H9 (cell line): Measurements from ENCODE around the gene GALNT16. TPM values are rescaled to one million over a fixed set of nuclear protein-coding genes. Genes with fewer than 3 reads are reported as not detected.

Source experiments
- DNase-seq: peaks from one replicate; pipeline ENCODE4 v3.0.0-alpha.2; 2017
- H2AFZ ChIP-seq: one replicate; pipeline ENCODE4 v1.6.1; 2013; ENCODE audit warnings: mild to moderate bottlenecking, low read length, control low read depth, moderate library complexity
- H2AK5ac ChIP-seq: 2 replicates; pipeline ENCODE4 v1.6.1; 2013; ENCODE audit warnings: low read length, control low read depth, mixed read lengths; ENCODE audit not compliant: insufficient read length
- H2BK120ac ChIP-seq: one replicate; pipeline ENCODE4 v1.6.1; 2013; ENCODE audit warnings: low read depth, mild to moderate bottlenecking, low read length, control low read depth, inconsistent platforms; ENCODE audit not compliant: poor library complexity, severe bottlenecking
- H2BK12ac ChIP-seq: 2 replicates; pipeline ENCODE4 v1.6.1; 2013; ENCODE audit warnings: low read length, control low read depth, mixed read lengths, low read depth; ENCODE audit not compliant: insufficient read length
- H2BK15ac ChIP-seq: 2 replicates; pipeline ENCODE4 v1.6.1; 2013; ENCODE audit warnings: low read depth, low read length, control low read depth
- H2BK20ac ChIP-seq: one replicate; pipeline ENCODE4 v1.6.1; 2013; ENCODE audit warnings: low read depth, mild to moderate bottlenecking, low read length, control low read depth, inconsistent platforms; ENCODE audit not compliant: poor library complexity, severe bottlenecking
- H2BK5ac ChIP-seq: 2 replicates; pipeline ENCODE4 v1.6.1; 2013; ENCODE audit warnings: low read length, control low read depth, mixed read lengths; ENCODE audit not compliant: insufficient read length
- H3K14ac ChIP-seq: 2 replicates; pipeline ENCODE4 v1.6.1; 2013; ENCODE audit warnings: low read length, control low read depth; ENCODE audit not compliant: insufficient read depth
- H3K18ac ChIP-seq: 2 replicates; pipeline ENCODE4 v1.6.1; 2013; ENCODE audit warnings: low read depth, mild to moderate bottlenecking, mixed read lengths, low read length, control low read depth; ENCODE audit not compliant: insufficient read length
- H3K23ac ChIP-seq: 2 replicates; pipeline ENCODE4 v1.6.1; 2013; ENCODE audit warnings: low read length, control low read depth, mixed read lengths, low read depth; ENCODE audit not compliant: insufficient read length
- H3K23me2 ChIP-seq: 2 replicates; pipeline ENCODE4 v1.6.1; 2013; ENCODE audit warnings: low read depth, mild to moderate bottlenecking, mixed read lengths, low read length, control low read depth; ENCODE audit not compliant: insufficient read length, poor library complexity, severe bottlenecking
- H3K27ac ChIP-seq: 2 replicates; pipeline ENCODE4 v1.5.1; 2013; ENCODE audit warnings: low read length, control low read depth, mixed read lengths, low read depth; ENCODE audit not compliant: insufficient read length
- H3K27me3 ChIP-seq: 2 replicates; pipeline ENCODE4 v1.6.1; 2013; ENCODE audit warnings: low read length, control low read depth, inconsistent platforms; ENCODE audit not compliant: insufficient read depth
- H3K4ac ChIP-seq: 2 replicates; pipeline ENCODE4 v1.6.1; 2013; ENCODE audit warnings: low read depth, mild to moderate bottlenecking, control low read depth, inconsistent platforms, low read length, moderate library complexity
- H3K4me1 ChIP-seq: 2 replicates; pipeline ENCODE4 v1.6.1; 2013; ENCODE audit warnings: low read length, control low read depth, inconsistent platforms; ENCODE audit not compliant: insufficient read depth
- H3K4me2 ChIP-seq: 2 replicates; pipeline ENCODE4 v1.6.1; 2013; ENCODE audit warnings: low read length, control low read depth, mixed read lengths; ENCODE audit not compliant: insufficient read length, insufficient read depth
- H3K56ac ChIP-seq: 2 replicates; pipeline ENCODE4 v1.6.1; 2013; ENCODE audit warnings: low read depth, mild to moderate bottlenecking, mixed read lengths, low read length, control low read depth; ENCODE audit not compliant: insufficient read length
- H3K79me1 ChIP-seq: 2 replicates; pipeline ENCODE4 v1.6.1; 2013; ENCODE audit warnings: low read depth, mild to moderate bottlenecking, moderate library complexity, low read length, control low read depth, inconsistent platforms; ENCODE audit not compliant: insufficient read depth, poor library complexity, severe bottlenecking
- H3K79me2 ChIP-seq: 2 replicates; pipeline ENCODE4 v1.6.1; 2013; ENCODE audit warnings: low read length, control low read depth, inconsistent platforms; ENCODE audit not compliant: insufficient read depth
- H3K9ac ChIP-seq: 2 replicates; pipeline ENCODE4 v1.6.1; 2013; ENCODE audit warnings: low read length, control low read depth, mixed read lengths; ENCODE audit not compliant: insufficient read length; ENCODE audit errors: extremely low read depth
- H3K9me3 ChIP-seq: one replicate; pipeline ENCODE4 v1.6.1; 2013; ENCODE audit warnings: low read depth, low read length, inconsistent platforms; ENCODE audit not compliant: control insufficient read depth
- H3T11ph ChIP-seq: one replicate; pipeline ENCODE4 v1.6.1; 2013; ENCODE audit warnings: mild to moderate bottlenecking, low read length, control low read depth, inconsistent platforms
- H4K20me1 ChIP-seq: one replicate; pipeline ENCODE4 v1.6.1; 2013; ENCODE audit not compliant: control insufficient read depth, insufficient read length, insufficient read depth
- H4K5ac ChIP-seq: 2 replicates; pipeline ENCODE4 v1.6.1; 2013; ENCODE audit warnings: low read depth, mild to moderate bottlenecking, mixed read lengths, low read length, control low read depth; ENCODE audit not compliant: insufficient read length
- H4K8ac ChIP-seq: replicated peaks from 2 replicates; pipeline ENCODE4 v1.6.1; 2013; ENCODE audit warnings: low read length, control low read depth, mixed read lengths, low read depth; ENCODE audit not compliant: insufficient read length
- H4K91ac ChIP-seq: 2 replicates; pipeline ENCODE4 v1.6.1; 2013; ENCODE audit warnings: low read depth, mild to moderate bottlenecking, moderate library complexity, mixed read lengths, low read length, control low read depth; ENCODE audit not compliant: insufficient read length
- H3K27ac Mint-ChIP-seq, 3 experiments: 2 replicates in 2 of 3; 3 replicates in 1 of 3; pipeline ENCODE4 v1.8.0; 2020 to 2021; ENCODE audit warnings: mixed read lengths in 3 of 3, mild to moderate bottlenecking in 1 of 3, moderate library complexity in 1 of 3
- H3K27me3 Mint-ChIP-seq: 2 replicates; pipeline ENCODE4 v1.8.0; 2021; ENCODE audit warnings: low read depth, mild to moderate bottlenecking, moderate library complexity, mixed read lengths
- H3K36me3 Mint-ChIP-seq, 3 experiments: 2 replicates in 2 of 3; 3 replicates in 1 of 3; pipeline ENCODE4 v1.8.0; 2020 to 2021; ENCODE audit warnings: low read depth in 3 of 3, mixed read lengths in 3 of 3; ENCODE audit not compliant: insufficient read depth in 1 of 3
- H3K4me1 Mint-ChIP-seq, 2 experiments: 2 replicates each; pipeline ENCODE4 v1.8.0; 2020; ENCODE audit warnings: mixed read lengths in 2 of 2
- H3K4me3 Mint-ChIP-seq, 2 experiments: 2 replicates in 1 of 2; 3 replicates in 1 of 2; pipeline ENCODE4 v1.8.0; 2020 to 2021; ENCODE audit warnings: mild to moderate bottlenecking in 2 of 2, mixed read lengths in 2 of 2, moderate library complexity in 1 of 2
- H3K9me3 Mint-ChIP-seq, 2 experiments: 2 replicates in 1 of 2; 3 replicates in 1 of 2; pipeline ENCODE4 v1.8.0; 2020; ENCODE audit warnings: mild to moderate bottlenecking in 2 of 2, mixed read lengths in 2 of 2, moderate library complexity in 1 of 2
- CTCF ChIP-seq: fragments of 200-600 bp; sonication (generic); conservative IDR thresholded peaks from 3 replicates; pipeline ENCODE4 v1.8.0; 2021; ENCODE audit warnings: antibody characterized with exemption, mild to moderate bottlenecking
- WGBS: extraction: QIAGEN DNeasy Blood & Tissue Kit; methylation state at CpG from one replicate; pipeline ENCODE4 v1.1.7; 2013; ENCODE audit warnings: missing lambda C conversion rate, low lambda C conversion rate, mixed read lengths; ENCODE audit not compliant: insufficient read length; ENCODE audit errors: extremely low coverage; 5-methylcytosine and 5-hydroxymethylcytosine counted together
- total RNA-seq: library from RNA; stranded (reverse); gene quantifications from 2 replicates; pipeline ENCODE4 v1.2.1, GENCODE V29; 2021

Gene GALNT16
- total RNA-seq, 1 experiment from 2014 or later: 2.3 TPM

- no peaks in the 10 kb centered on the region for H3K27me3 Mint-ChIP-seq
- no peak overlapping the region for H4K91ac ChIP-seq
- H3K79me2 ChIP-seq: no peaks in the 10 kb centered on the region
- no peak overlapping the region for H2AFZ ChIP-seq
- H3K9me3 ChIP-seq: no peaks in the 10 kb centered on the region
- no peak overlapping the region for H3K23ac ChIP-seq
- H3K27ac Mint-ChIP-seq: no peak overlapping the region
- no peak overlapping the region for H2BK120ac ChIP-seq
- peaks cover 25 to 50% (median 43%) of the 10 kb centered on the region in 3 experiments; a peak in 6 of 7 replicates for H3K36me3 Mint-ChIP-seq
- peaks cover 1 to 5% of the 10 kb centered on the region in 2 experiments for H3K4me1 Mint-ChIP-seq
- no peak overlapping the region for H3K27ac ChIP-seq
- TF ChIP-seq CTCF: no peak
- H4K20me1 ChIP-seq: no peaks in the 10 kb centered on the region
- no peak overlapping the region for H3K56ac ChIP-seq
- no peaks in the 10 kb centered on the region for H3K23me2 ChIP-seq
- no peak overlapping the region for H3K4me3 Mint-ChIP-seq
- no peak overlapping the region for H2BK15ac ChIP-seq
- H4K5ac ChIP-seq: no peak overlapping the region
- DNase-seq: no peak
- no peak overlapping the region for H3K18ac ChIP-seq
- H3K79me1 ChIP-seq: no peaks in the 10 kb centered on the region
- H2AK5ac ChIP-seq: no peak overlapping the region
- H2BK5ac ChIP-seq: no peak overlapping the region
- peaks cover 0 to 3% of the 10 kb centered on the region in 2 experiments; a peak in 1 of 5 replicates for H3K9me3 Mint-ChIP-seq
- no peak overlapping the region for H3T11ph ChIP-seq
- no peak overlapping the region for H2BK20ac ChIP-seq
- no peak overlapping the region for H3K4ac ChIP-seq
- no CpG with 5 or more reads among the region's 3 CpGs for WGBS
- no peak overlapping the region for H2BK12ac ChIP-seq
- H3K9ac ChIP-seq: no peak overlapping the region
- H4K8ac ChIP-seq: no peak overlapping the region
- H3K4me1 ChIP-seq: no peaks in the 10 kb centered on the region
- no peak overlapping the region for H3K14ac ChIP-seq
- H3K27me3 ChIP-seq: no peaks in the 10 kb centered on the region
- H3K4me2 ChIP-seq: no peak overlapping the region
Measured at GRCh38 chr14:69375182-69375581, 115.2 kb downstream of the GALNT16 start.
